H9 (cell line): ENCODE measurements around the gene PROM1. TPM values are rescaled to one million over a fixed set of nuclear protein-coding genes. Genes with fewer than 3 reads are reported as not detected.

Experiments
- DNase-seq: peaks from one replicate; pipeline ENCODE4 v3.0.0-alpha.2; 2017
- H2AFZ ChIP-seq: one replicate; pipeline ENCODE4 v1.6.1; 2013; ENCODE audit warnings: mild to moderate bottlenecking, low read length, control low read depth, moderate library complexity
- H2AK5ac ChIP-seq: 2 replicates; pipeline ENCODE4 v1.6.1; 2013; ENCODE audit warnings: low read length, control low read depth, mixed read lengths; ENCODE audit not compliant: insufficient read length
- H2BK120ac ChIP-seq: one replicate; pipeline ENCODE4 v1.6.1; 2013; ENCODE audit warnings: low read depth, mild to moderate bottlenecking, low read length, control low read depth, inconsistent platforms; ENCODE audit not compliant: poor library complexity, severe bottlenecking
- H2BK12ac ChIP-seq: 2 replicates; pipeline ENCODE4 v1.6.1; 2013; ENCODE audit warnings: low read length, control low read depth, mixed read lengths, low read depth; ENCODE audit not compliant: insufficient read length
- H2BK15ac ChIP-seq: 2 replicates; pipeline ENCODE4 v1.6.1; 2013; ENCODE audit warnings: low read depth, low read length, control low read depth
- H2BK20ac ChIP-seq: one replicate; pipeline ENCODE4 v1.6.1; 2013; ENCODE audit warnings: low read depth, mild to moderate bottlenecking, low read length, control low read depth, inconsistent platforms; ENCODE audit not compliant: poor library complexity, severe bottlenecking
- H2BK5ac ChIP-seq: 2 replicates; pipeline ENCODE4 v1.6.1; 2013; ENCODE audit warnings: low read length, control low read depth, mixed read lengths; ENCODE audit not compliant: insufficient read length
- H3K14ac ChIP-seq: 2 replicates; pipeline ENCODE4 v1.6.1; 2013; ENCODE audit warnings: low read length, control low read depth; ENCODE audit not compliant: insufficient read depth
- H3K18ac ChIP-seq: 2 replicates; pipeline ENCODE4 v1.6.1; 2013; ENCODE audit warnings: low read depth, mild to moderate bottlenecking, mixed read lengths, low read length, control low read depth; ENCODE audit not compliant: insufficient read length
- H3K23ac ChIP-seq: 2 replicates; pipeline ENCODE4 v1.6.1; 2013; ENCODE audit warnings: low read length, control low read depth, mixed read lengths, low read depth; ENCODE audit not compliant: insufficient read length
- H3K23me2 ChIP-seq: 2 replicates; pipeline ENCODE4 v1.6.1; 2013; ENCODE audit warnings: low read depth, mild to moderate bottlenecking, mixed read lengths, low read length, control low read depth; ENCODE audit not compliant: insufficient read length, poor library complexity, severe bottlenecking
- H3K27ac ChIP-seq: 2 replicates; pipeline ENCODE4 v1.5.1; 2013; ENCODE audit warnings: low read length, control low read depth, mixed read lengths, low read depth; ENCODE audit not compliant: insufficient read length
- H3K27me3 ChIP-seq: 2 replicates; pipeline ENCODE4 v1.6.1; 2013; ENCODE audit warnings: low read length, control low read depth, inconsistent platforms; ENCODE audit not compliant: insufficient read depth
- H3K4ac ChIP-seq: 2 replicates; pipeline ENCODE4 v1.6.1; 2013; ENCODE audit warnings: low read depth, mild to moderate bottlenecking, control low read depth, inconsistent platforms, low read length, moderate library complexity
- H3K4me1 ChIP-seq: 2 replicates; pipeline ENCODE4 v1.6.1; 2013; ENCODE audit warnings: low read length, control low read depth, inconsistent platforms; ENCODE audit not compliant: insufficient read depth
- H3K4me2 ChIP-seq: 2 replicates; pipeline ENCODE4 v1.6.1; 2013; ENCODE audit warnings: low read length, control low read depth, mixed read lengths; ENCODE audit not compliant: insufficient read length, insufficient read depth
- H3K56ac ChIP-seq: 2 replicates; pipeline ENCODE4 v1.6.1; 2013; ENCODE audit warnings: low read depth, mild to moderate bottlenecking, mixed read lengths, low read length, control low read depth; ENCODE audit not compliant: insufficient read length
- H3K79me1 ChIP-seq: 2 replicates; pipeline ENCODE4 v1.6.1; 2013; ENCODE audit warnings: low read depth, mild to moderate bottlenecking, moderate library complexity, low read length, control low read depth, inconsistent platforms; ENCODE audit not compliant: insufficient read depth, poor library complexity, severe bottlenecking
- H3K79me2 ChIP-seq: 2 replicates; pipeline ENCODE4 v1.6.1; 2013; ENCODE audit warnings: low read length, control low read depth, inconsistent platforms; ENCODE audit not compliant: insufficient read depth
- H3K9ac ChIP-seq: 2 replicates; pipeline ENCODE4 v1.6.1; 2013; ENCODE audit warnings: low read length, control low read depth, mixed read lengths; ENCODE audit not compliant: insufficient read length; ENCODE audit errors: extremely low read depth
- H3K9me3 ChIP-seq: one replicate; pipeline ENCODE4 v1.6.1; 2013; ENCODE audit warnings: low read depth, low read length, inconsistent platforms; ENCODE audit not compliant: control insufficient read depth
- H3T11ph ChIP-seq: one replicate; pipeline ENCODE4 v1.6.1; 2013; ENCODE audit warnings: mild to moderate bottlenecking, low read length, control low read depth, inconsistent platforms
- H4K20me1 ChIP-seq: one replicate; pipeline ENCODE4 v1.6.1; 2013; ENCODE audit not compliant: control insufficient read depth, insufficient read length, insufficient read depth
- H4K5ac ChIP-seq: 2 replicates; pipeline ENCODE4 v1.6.1; 2013; ENCODE audit warnings: low read depth, mild to moderate bottlenecking, mixed read lengths, low read length, control low read depth; ENCODE audit not compliant: insufficient read length
- H4K8ac ChIP-seq: replicated peaks from 2 replicates; pipeline ENCODE4 v1.6.1; 2013; ENCODE audit warnings: low read length, control low read depth, mixed read lengths, low read depth; ENCODE audit not compliant: insufficient read length
- H4K91ac ChIP-seq: 2 replicates; pipeline ENCODE4 v1.6.1; 2013; ENCODE audit warnings: low read depth, mild to moderate bottlenecking, moderate library complexity, mixed read lengths, low read length, control low read depth; ENCODE audit not compliant: insufficient read length
- H3K27ac Mint-ChIP-seq, 3 experiments: 2 replicates in 2 of 3; 3 replicates in 1 of 3; pipeline ENCODE4 v1.8.0; 2020 to 2021; ENCODE audit warnings: mixed read lengths in 3 of 3, mild to moderate bottlenecking in 1 of 3, moderate library complexity in 1 of 3
- H3K27me3 Mint-ChIP-seq: 2 replicates; pipeline ENCODE4 v1.8.0; 2021; ENCODE audit warnings: low read depth, mild to moderate bottlenecking, moderate library complexity, mixed read lengths
- H3K36me3 Mint-ChIP-seq, 3 experiments: 2 replicates in 2 of 3; 3 replicates in 1 of 3; pipeline ENCODE4 v1.8.0; 2020 to 2021; ENCODE audit warnings: low read depth in 3 of 3, mixed read lengths in 3 of 3; ENCODE audit not compliant: insufficient read depth in 1 of 3
- H3K4me1 Mint-ChIP-seq, 2 experiments: 2 replicates each; pipeline ENCODE4 v1.8.0; 2020; ENCODE audit warnings: mixed read lengths in 2 of 2
- H3K4me3 Mint-ChIP-seq, 2 experiments: 2 replicates in 1 of 2; 3 replicates in 1 of 2; pipeline ENCODE4 v1.8.0; 2020 to 2021; ENCODE audit warnings: mild to moderate bottlenecking in 2 of 2, mixed read lengths in 2 of 2, moderate library complexity in 1 of 2
- H3K9me3 Mint-ChIP-seq, 2 experiments: 2 replicates in 1 of 2; 3 replicates in 1 of 2; pipeline ENCODE4 v1.8.0; 2020; ENCODE audit warnings: mild to moderate bottlenecking in 2 of 2, mixed read lengths in 2 of 2, moderate library complexity in 1 of 2
- WGBS: extraction: QIAGEN DNeasy Blood & Tissue Kit; methylation state at CpG from one replicate; pipeline ENCODE4 v1.1.7; 2013; ENCODE audit warnings: missing lambda C conversion rate, low lambda C conversion rate, mixed read lengths; ENCODE audit not compliant: insufficient read length; ENCODE audit errors: extremely low coverage; 5-methylcytosine and 5-hydroxymethylcytosine counted together
- total RNA-seq: library from RNA; stranded (reverse); gene quantifications from 2 replicates; pipeline ENCODE4 v1.2.1, GENCODE V29; 2021
- TF ChIP-seq, protein P1 (sequence below): fragments of 200-600 bp; sonication (generic); conservative IDR thresholded peaks from 3 replicates; pipeline ENCODE4 v1.8.0; 2021; ENCODE audit warnings: antibody characterized with exemption, mild to moderate bottlenecking

Gene PROM1
- total RNA-seq, 1 experiment from 2014 or later: 98.3 TPM

DNA sequence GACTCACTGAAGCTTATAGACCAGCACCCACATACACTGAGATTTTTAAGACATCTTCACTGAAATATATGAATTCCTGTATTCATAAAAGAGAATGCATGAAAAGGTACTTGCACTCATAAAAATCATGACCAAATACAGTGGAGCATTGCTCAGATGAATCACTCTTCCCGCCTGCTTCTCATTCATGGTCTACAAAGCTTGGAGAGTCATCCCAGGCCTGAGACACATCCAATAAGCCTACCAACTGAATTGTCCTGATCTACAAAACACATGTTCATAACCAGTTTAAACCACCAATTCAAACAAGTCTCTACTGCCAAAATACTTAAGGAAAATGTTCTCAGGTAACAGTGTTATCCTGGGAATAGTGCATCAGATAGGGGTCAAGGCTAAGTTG, 38.1 kb downstream of the PROM1 start:
- no peak overlapping the region for H2BK12ac ChIP-seq
- Mint-ChIP-seq H3K27me3 (no peaks in the 10 kb centered on the region), H3K36me3 (peaks cover 0 to 7% (median 0%) of the 10 kb centered on the region in 3 experiments; a peak in 3 of 7 replicates), H3K4me3 (no peak overlapping the region), H3K27ac (peak overlapping the region in 1 of 3 experiments; percentile 68; a peak in 2 of 7 replicates), H3K9me3 (no peaks in the 10 kb centered on the region), H3K4me1 (peaks cover 46 to 48% of the 10 kb centered on the region in 2 experiments)
- no peak for DNase-seq
- H3T11ph ChIP-seq: no peak overlapping the region
- no peak overlapping the region for H2AFZ ChIP-seq
- no peak overlapping the region for H3K14ac ChIP-seq
- H3K79me2 ChIP-seq: peaks cover 6% of the 10 kb centered on the region; the same call in 1 of the 2 replicates
- no peak overlapping the region for H2AK5ac ChIP-seq
- H2BK20ac ChIP-seq: no peak overlapping the region
- H3K23me2 ChIP-seq: no peaks in the 10 kb centered on the region
- H4K8ac ChIP-seq: no peak overlapping the region
- H3K4me1 ChIP-seq: peaks cover 6% of the 10 kb centered on the region; the same call in 1 of the 2 replicates
- H3K4me2 ChIP-seq: no peak overlapping the region
- no peak overlapping the region for H2BK5ac ChIP-seq
- TF ChIP-seq, protein P1, sequence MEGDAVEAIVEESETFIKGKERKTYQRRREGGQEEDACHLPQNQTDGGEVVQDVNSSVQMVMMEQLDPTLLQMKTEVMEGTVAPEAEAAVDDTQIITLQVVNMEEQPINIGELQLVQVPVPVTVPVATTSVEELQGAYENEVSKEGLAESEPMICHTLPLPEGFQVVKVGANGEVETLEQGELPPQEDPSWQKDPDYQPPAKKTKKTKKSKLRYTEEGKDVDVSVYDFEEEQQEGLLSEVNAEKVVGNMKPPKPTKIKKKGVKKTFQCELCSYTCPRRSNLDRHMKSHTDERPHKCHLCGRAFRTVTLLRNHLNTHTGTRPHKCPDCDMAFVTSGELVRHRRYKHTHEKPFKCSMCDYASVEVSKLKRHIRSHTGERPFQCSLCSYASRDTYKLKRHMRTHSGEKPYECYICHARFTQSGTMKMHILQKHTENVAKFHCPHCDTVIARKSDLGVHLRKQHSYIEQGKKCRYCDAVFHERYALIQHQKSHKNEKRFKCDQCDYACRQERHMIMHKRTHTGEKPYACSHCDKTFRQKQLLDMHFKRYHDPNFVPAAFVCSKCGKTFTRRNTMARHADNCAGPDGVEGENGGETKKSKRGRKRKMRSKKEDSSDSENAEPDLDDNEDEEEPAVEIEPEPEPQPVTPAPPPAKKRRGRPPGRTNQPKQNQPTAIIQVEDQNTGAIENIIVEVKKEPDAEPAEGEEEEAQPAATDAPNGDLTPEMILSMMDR: no peak
- H2BK15ac ChIP-seq: no peak overlapping the region
- whole genome bisulfite sequencing: no CpG with 5 or more reads among the region's 1 CpG
- H4K20me1 ChIP-seq: no peaks in the 10 kb centered on the region
- no peak overlapping the region for H3K4ac ChIP-seq
- H3K56ac ChIP-seq: no peak overlapping the region
- no peaks in the 10 kb centered on the region for H3K27me3 ChIP-seq
- no peak overlapping the region for H3K18ac ChIP-seq
- no peak overlapping the region for H4K91ac ChIP-seq
- H3K9me3 ChIP-seq: no peaks in the 10 kb centered on the region
- no peak overlapping the region for H3K23ac ChIP-seq
- H4K5ac ChIP-seq: no peak overlapping the region
- no peak overlapping the region for H2BK120ac ChIP-seq
- no peak overlapping the region for H3K9ac ChIP-seq
- H3K27ac ChIP-seq: no peak overlapping the region
- peaks cover 5% of the 10 kb centered on the region for H3K79me1 ChIP-seq
